Measurements from ENCODE around the gene KRT15.
A peak's percentile ranks its signal among the peaks of the same experiment; 100 is the strongest.

Gene KRT15

DNA sequence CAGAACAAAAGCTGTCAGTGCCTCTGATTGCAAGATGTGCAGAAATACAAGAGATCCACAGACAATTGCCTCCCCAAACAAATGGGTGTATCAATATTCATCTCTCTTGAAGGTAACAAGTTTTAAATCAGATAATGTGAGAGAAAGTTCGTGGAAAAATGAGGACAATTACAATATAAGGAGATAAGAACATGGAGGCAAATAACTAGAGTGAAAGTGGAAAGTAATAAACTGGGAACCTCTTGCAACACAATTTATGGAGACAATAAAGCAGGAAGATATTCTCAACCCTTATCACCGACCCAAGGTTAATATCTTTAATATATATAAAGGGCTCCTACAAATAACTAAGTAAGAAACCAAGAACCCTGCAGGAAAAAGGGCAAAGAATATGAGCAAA, 23.7 kb upstream of the KRT15 start:
- no peak overlapping the region for H3K27ac Mint-ChIP-seq
- TF ChIP-seq, protein P1, sequence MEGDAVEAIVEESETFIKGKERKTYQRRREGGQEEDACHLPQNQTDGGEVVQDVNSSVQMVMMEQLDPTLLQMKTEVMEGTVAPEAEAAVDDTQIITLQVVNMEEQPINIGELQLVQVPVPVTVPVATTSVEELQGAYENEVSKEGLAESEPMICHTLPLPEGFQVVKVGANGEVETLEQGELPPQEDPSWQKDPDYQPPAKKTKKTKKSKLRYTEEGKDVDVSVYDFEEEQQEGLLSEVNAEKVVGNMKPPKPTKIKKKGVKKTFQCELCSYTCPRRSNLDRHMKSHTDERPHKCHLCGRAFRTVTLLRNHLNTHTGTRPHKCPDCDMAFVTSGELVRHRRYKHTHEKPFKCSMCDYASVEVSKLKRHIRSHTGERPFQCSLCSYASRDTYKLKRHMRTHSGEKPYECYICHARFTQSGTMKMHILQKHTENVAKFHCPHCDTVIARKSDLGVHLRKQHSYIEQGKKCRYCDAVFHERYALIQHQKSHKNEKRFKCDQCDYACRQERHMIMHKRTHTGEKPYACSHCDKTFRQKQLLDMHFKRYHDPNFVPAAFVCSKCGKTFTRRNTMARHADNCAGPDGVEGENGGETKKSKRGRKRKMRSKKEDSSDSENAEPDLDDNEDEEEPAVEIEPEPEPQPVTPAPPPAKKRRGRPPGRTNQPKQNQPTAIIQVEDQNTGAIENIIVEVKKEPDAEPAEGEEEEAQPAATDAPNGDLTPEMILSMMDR (IDR thresholded peaks at IDR 0.05; ENCODE audit: unreplicated experiment in 3 of 3), result no peak
- peaks cover 27% of the 10 kb centered on the region for H3K4me1 Mint-ChIP-seq
- H3K4me3 Mint-ChIP-seq, result no peak overlapping the region
- H3K9me3 Mint-ChIP-seq, result no peaks in the 10 kb centered on the region
- H3K27me3 Mint-ChIP-seq (ENCODE audit: low read depth), result peaks cover 12% of the 10 kb centered on the region
- H3K36me3 Mint-ChIP-seq (ENCODE audit: low read depth), result no peaks in the 10 kb centered on the region

DNA sequence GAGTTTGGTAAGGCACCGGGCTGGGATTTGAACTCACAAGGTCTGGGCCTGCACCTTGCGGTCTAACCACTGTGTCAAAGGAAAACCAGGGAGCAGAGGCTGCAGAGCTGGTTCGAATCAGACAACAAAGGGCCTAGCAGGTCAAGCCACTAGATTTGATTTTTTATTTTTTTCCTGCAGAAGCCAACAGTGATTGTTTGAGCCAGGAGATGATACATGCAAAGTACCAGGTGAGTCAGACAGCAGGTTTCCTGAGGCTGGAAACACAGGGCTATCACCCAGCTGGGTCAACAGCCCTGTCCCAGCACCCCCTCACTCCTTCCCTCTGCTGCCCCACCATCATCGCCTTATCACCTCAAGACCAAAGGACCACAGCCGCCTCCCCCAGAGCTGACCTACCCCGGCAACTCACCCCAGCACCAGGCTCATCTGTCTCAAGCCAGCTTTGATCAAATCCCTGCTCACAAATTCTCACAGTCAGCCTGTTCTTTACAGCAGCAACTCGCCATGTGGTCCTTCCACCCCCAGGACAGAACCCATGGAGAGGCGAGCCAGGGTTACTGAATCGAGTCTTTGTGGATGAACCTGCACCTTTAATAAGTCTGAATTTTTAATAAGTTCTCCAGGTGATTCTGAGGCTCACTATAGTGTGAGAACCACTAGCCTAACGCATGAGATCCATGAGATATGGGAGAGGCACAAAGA, 22.4 kb upstream of the KRT15 start:
- H3K4me1 Mint-ChIP-seq, result peaks cover 26% of the 10 kb centered on the region

DNA sequence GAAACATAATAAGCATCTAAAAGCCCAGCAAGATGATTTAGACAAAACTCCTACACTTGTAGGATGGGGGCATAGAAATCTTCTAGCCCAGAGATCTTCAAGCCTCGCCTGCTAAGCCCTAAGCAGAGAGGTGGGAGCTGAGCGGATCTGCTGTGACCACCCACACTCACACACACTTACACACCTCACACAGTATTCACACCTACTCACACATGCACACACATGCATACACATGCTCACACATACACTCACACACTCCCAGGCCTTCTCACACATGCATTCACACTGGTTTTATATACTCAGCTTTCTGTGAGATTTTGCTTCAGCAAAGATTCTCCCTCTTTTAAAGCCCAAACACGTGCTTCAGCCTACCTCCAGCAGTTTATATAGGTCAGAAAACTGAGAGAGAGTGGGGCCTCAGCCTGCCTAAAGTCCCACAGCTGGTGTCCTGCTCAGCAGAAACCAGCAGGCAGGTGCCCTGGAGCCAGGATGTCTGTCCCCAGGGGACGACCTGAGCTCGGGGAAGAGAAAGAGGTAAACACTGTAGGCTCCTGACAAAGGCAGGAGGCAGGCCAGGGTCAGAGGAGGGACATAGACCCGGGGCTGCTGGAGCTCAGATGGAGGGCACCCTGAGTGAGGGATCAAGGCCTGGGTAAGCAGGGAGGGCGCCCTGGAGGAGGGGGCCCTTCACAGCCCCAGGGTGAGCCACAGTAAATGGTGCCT, 21.4 kb upstream of the KRT15 start:
- TF ChIP-seq, protein P1 (IDR thresholded peaks at IDR 0.05; ENCODE audit: unreplicated experiment in 3 of 3), result no peak
- Mint-ChIP-seq H3K9me3 (no peaks in the 10 kb centered on the region), H3K36me3 (ENCODE audit: low read depth) (no peaks in the 10 kb centered on the region), H3K27ac (peak overlapping the region; percentile 2 to 45 (median 11)), H3K4me1 (peaks cover 32% of the 10 kb centered on the region), H3K27me3 (ENCODE audit: low read depth) (peaks cover 16% of the 10 kb centered on the region), H3K4me3 (no peak overlapping the region)

More for the DNA sequence above, 22.4 kb upstream of the KRT15 start:
- TF ChIP-seq, protein P1 (IDR thresholded peaks at IDR 0.05; ENCODE audit: unreplicated experiment in 3 of 3), result no peak
- H3K9me3 Mint-ChIP-seq, result no peaks in the 10 kb centered on the region
- H3K36me3 Mint-ChIP-seq (ENCODE audit: low read depth), result no peaks in the 10 kb centered on the region
- peaks cover 11% of the 10 kb centered on the region for H3K27me3 Mint-ChIP-seq (ENCODE audit: low read depth)
- peak overlapping the region; percentile 35 to 81 (median 44) for H3K27ac Mint-ChIP-seq
- H3K4me3 Mint-ChIP-seq, result no peak overlapping the region

DNA sequence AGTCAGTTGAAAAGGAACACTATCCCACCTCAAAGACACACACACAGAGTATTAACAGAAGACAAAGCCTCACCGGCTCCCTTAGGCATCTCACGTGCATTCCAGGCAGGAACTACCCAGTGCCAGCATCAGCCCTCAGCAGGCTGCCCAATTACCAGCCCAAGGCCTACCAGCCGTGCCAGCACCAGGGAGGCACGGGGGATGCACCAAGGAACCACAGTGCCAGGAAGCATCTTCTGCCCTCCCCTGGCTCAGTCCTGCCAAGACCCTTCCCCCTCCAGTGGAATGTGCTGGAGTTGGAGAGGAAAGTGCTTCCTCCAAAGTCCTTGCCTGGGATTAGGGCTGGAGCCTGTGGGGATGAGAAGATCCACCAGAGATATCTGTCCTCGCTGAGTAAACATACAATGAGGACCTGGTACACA, 20.4 kb upstream of the KRT15 start:
- peak overlapping the region; percentile 49 to 81 (median 69) for H3K27ac Mint-ChIP-seq
- TF ChIP-seq, protein P1 (IDR thresholded peaks at IDR 0.05; ENCODE audit: unreplicated experiment in 3 of 3), result no peak
- peaks cover 17% of the 10 kb centered on the region for H3K27me3 Mint-ChIP-seq (ENCODE audit: low read depth)
- H3K4me3 Mint-ChIP-seq, result no peak overlapping the region
- H3K4me1 Mint-ChIP-seq, result peaks cover 25% of the 10 kb centered on the region
- no peaks in the 10 kb centered on the region for H3K9me3 Mint-ChIP-seq
- no peaks in the 10 kb centered on the region for H3K36me3 Mint-ChIP-seq (ENCODE audit: low read depth)

DNA sequence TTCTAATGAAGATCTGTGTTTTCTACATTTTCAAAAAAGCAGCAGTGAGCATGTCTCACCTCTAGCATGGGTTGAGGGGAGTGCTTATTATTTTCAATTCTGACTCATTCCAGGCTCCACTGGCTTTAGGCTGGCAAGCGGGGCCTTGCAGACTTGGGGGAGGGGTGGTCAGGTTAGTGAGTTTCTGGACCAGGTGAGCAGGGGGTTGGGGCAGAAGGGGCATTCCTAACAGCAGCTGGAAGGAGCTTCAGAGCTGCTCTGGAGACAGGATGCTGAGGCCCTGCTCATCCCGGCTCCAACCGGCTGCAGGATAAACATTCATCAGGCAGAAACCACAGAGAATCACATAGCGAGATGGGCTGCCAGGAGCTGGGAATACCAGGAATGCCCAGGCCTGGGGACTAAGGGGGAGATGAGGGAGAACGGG, 19.9 kb upstream of the KRT15 start:
- no peak overlapping the region for H3K4me3 Mint-ChIP-seq
- H3K4me1 Mint-ChIP-seq, result peaks cover 25% of the 10 kb centered on the region
- H3K27me3 Mint-ChIP-seq (ENCODE audit: low read depth), result peaks cover 19% of the 10 kb centered on the region
- H3K27ac Mint-ChIP-seq, result peak overlapping the region; percentile 49 to 81 (median 69)
- no peaks in the 10 kb centered on the region for H3K9me3 Mint-ChIP-seq
- H3K36me3 Mint-ChIP-seq (ENCODE audit: low read depth), result no peaks in the 10 kb centered on the region
- TF ChIP-seq, protein P1 (IDR thresholded peaks at IDR 0.05; ENCODE audit: unreplicated experiment in 3 of 3), result no peak
